VCaP (cell line): ENCODE data around the gene DPP9.

Source experiments
- H3K27ac ChIP-seq: fragments of 450-650 bp; 2 replicates; pipeline ENCODE4 v1.5.1; 2017
- CTCF ChIP-seq: fragments of 450-650 bp; conservative IDR thresholded peaks from 2 replicates; pipeline ENCODE4 v1.5.1; 2017; ENCODE audit warnings: mild to moderate bottlenecking, moderate library complexity

The DPP9 gene

DNA sequence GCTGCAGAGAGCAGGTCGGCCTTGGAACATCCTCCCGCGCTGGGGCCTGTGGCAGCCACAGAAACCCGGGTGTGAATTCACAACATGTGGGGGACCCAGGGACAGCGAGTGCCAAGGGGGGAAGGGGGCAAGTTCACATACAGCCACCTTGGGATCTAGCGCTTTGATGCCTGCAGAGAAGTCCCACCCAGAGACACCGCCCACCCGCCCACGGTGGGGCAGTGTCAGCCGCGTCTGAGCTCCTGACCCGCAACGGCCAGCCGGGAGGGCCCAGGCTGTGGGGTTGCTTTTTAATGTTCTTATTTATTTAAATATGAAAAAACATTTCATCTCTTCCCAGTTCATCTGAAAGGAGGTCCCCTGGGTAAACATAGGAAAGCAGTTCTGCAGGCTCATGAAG is 66.4 kb downstream of the DPP9 start:
- TF ChIP-seq CTCF, result no peak
- H3K27ac ChIP-seq, result no peak overlapping the region

- H3K27ac ChIP-seq, result no peak overlapping the region
- no peak for TF ChIP-seq CTCF
Observed at GRCh38 chr19:4656102-4656501, 67.5 kb downstream of the DPP9 start.

- no peak for TF ChIP-seq CTCF
- no peak overlapping the region for H3K27ac ChIP-seq
Observed at GRCh38 chr19:4654437-4655361, 68.9 kb downstream of the DPP9 start.

GRCh38 chr19:4653793-4654436 is 69.7 kb downstream of the DPP9 start:
- no peak overlapping the region for H3K27ac ChIP-seq
- TF ChIP-seq CTCF, result no peak

DNA sequence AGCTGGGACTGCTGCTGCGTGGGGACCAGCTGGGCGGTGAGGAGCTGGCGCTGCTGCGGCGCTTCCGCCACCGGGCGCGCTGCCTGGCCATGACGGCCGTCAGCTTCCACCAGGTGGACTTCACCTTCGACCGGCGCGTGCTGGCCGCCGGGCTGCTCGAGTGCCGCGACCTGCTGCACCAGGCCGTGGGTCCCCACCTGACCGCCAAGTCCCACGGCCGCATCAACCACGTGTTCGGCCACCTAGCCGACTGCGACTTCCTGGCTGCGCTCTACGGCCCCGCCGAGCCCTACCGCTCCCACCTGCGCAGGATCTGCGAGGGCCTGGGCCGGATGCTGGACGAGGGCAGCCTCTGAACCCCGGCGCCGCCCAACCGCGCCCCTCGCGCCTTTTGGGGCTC is 71.6 kb downstream of the DPP9 start:
- H3K27ac ChIP-seq, result no peak overlapping the region
- no peak for TF ChIP-seq CTCF

- no peak overlapping the region for H3K27ac ChIP-seq
- no peak for TF ChIP-seq CTCF
Observed at GRCh38 chr19:4650159-4650558, 73.5 kb downstream of the DPP9 start.

DNA sequence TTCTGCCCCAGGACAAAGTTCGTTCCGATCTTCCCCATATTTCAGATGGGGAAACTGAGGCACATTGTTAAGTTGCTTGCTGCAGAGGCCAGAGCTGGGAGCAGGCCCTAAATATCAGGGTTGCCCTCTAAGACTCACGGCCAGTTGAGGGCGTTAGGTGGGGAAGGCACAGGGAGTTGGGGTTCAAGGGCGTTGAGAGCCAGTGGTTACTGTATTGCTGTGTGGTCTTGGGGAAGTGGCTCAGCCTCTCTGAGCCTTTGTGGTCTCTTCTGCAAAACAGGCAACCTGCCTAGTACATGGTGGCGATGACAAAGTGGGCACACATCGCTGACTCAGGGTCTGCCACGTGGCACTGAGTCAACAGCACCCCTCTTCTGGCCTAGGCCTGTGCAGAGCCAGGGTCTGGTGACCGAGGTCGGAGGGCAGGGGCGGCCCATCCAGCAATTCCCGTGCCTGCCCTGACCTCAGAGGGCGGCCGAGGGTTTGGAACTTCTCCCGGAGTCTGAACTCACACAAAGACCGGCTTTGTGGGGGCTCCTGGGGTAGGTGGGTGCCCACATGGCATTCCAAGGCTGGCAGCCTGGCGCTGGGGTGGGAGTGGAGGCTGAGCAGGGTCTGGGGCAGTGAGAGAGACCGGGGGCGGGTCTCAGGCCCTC is 74.1 kb downstream of the DPP9 start:
- no peak overlapping the region for H3K27ac ChIP-seq
- TF ChIP-seq CTCF, result no peak
